NCI-H226 (cell line): ENCODE data around the gene TULP1.

Experiments
- DNase-seq: peaks from one replicate; pipeline ENCODE4 v3.0.0-alpha.2; 2015

Gene TULP1

GRCh38 chr6:35454391-35455110 lies 58.1 kb downstream of the TULP1 start:
- DNase-seq = no peak

GRCh38 chr6:35453236-35453635 lies 59.5 kb downstream of the TULP1 start:
- no peak for DNase-seq

- DNase-seq = peak; percentile 76
Measured at GRCh38 chr6:35452183-35453090, 60.3 kb downstream of the TULP1 start, which contains the start of gene FANCE. TSS of gene FANCE (plus strand) at chr6:35452338. CDS start at chr6:35452546, 208 bp downstream.

GRCh38 chr6:35451354-35452182 lies 61.1 kb downstream of the TULP1 start:
- no peak for DNase-seq

DNA sequence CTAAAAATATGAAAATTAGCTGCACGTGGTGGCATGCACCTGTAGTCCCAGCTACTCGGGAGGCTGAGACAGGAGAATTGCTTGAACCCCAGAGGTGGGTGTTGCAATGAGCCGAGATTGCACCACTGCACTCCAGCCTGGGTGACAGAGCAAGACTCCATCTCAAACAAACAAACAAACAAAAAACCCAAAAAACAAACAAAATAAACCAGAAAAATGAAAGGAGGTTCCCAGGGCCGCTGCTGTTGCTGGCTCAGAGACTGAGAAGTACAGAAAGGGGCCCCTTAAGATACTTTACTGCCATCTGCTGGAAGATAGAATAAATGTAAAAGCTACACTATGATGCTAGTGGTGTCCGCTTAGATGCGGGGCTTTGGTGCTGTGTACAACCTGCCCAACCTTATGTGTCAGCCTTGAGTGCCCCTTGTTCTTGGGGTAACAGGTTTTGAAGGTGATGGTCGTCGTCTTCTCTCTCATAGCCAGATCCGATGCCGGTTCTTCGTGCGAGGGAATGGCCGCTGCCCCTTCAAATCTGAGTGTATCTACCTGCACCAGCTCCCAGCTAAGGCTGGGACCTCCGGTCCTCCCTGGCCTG lies 63.3 kb downstream of the TULP1 start:
- DNase-seq = peak; percentile 49

- DNase-seq = no peak
Measured at GRCh38 chr6:35448191-35448590, 64.5 kb downstream of the TULP1 start.
